Neural cell (in vitro differentiated cells): ENCODE measurements around the gene HSD3B7. TPM values are rescaled to one million over a fixed set of nuclear protein-coding genes. Genes with fewer than 3 reads are reported as not detected.

Source experiments
- H2AFZ ChIP-seq: fragments of 200-600, 300-800 bp; sonication (generic), shearing (Covaris generic); 2 replicates; pipeline ENCODE4 v1.6.0; 2014; ENCODE audit warnings: low read depth, mild to moderate bottlenecking, antibody characterized with exemption, low read length, moderate library complexity
- H3F3A ChIP-seq: fragments of 200-600 bp; shearing (Covaris generic); 2 replicates; pipeline ENCODE4 v1.6.1; 2016; ENCODE audit warnings: mild to moderate bottlenecking, moderate library complexity, mixed read lengths, antibody characterized with exemption, low read length; ENCODE audit not compliant: insufficient read depth, poor library complexity, severe bottlenecking
- H3K27ac ChIP-seq: fragments of 200-600, 300-800 bp; sonication (generic), shearing (Covaris generic); 2 replicates; pipeline ENCODE4 v1.5.1; 2014; ENCODE audit warnings: mild to moderate bottlenecking, low read length, moderate library complexity
- H3K27me3 ChIP-seq: fragments of 300-800, 200-600 bp; sonication (generic), shearing (Covaris generic); 2 replicates; pipeline ENCODE4 v1.6.0; 2014; ENCODE audit warnings: mild to moderate bottlenecking, low read depth, low read length, moderate library complexity; ENCODE audit not compliant: insufficient read depth
- H3K36me3 ChIP-seq: fragments of 300-800, 200-600 bp; sonication (generic), shearing (Covaris generic); 2 replicates; pipeline ENCODE4 v1.5.1; 2014; ENCODE audit warnings: mild to moderate bottlenecking, antibody characterized with exemption, low read length, moderate library complexity; ENCODE audit not compliant: insufficient read depth
- H3K4me2 ChIP-seq: fragments of 300-800, 200-600 bp; sonication (generic), shearing (Covaris generic); 2 replicates; pipeline ENCODE4 v1.6.0; 2014; ENCODE audit warnings: mild to moderate bottlenecking, low read length
- H3K4me3 ChIP-seq: fragments of 300-800, 200-600 bp; sonication (generic), shearing (Covaris generic); 2 replicates; pipeline ENCODE4 v1.5.1; 2014; ENCODE audit warnings: mild to moderate bottlenecking, low read length, moderate library complexity
- H3K79me2 ChIP-seq: fragments of 200-600 bp; shearing (Covaris generic); replicated peaks from 2 replicates; pipeline ENCODE4 v1.6.0; 2014; ENCODE audit warnings: mild to moderate bottlenecking, low read length, moderate library complexity; ENCODE audit not compliant: insufficient read depth
- H3K9ac ChIP-seq: fragments of 300-800, 200-600 bp; sonication (generic), shearing (Covaris generic); 2 replicates; pipeline ENCODE4 v1.6.1; 2016; ENCODE audit warnings: mild to moderate bottlenecking, low read length, mixed read lengths
- H3K9me2 ChIP-seq: fragments of 200-600 bp; shearing (Covaris generic); 2 replicates; pipeline ENCODE4 v1.6.1; 2016; ENCODE audit warnings: mild to moderate bottlenecking, low read length, mixed read lengths; ENCODE audit not compliant: insufficient read depth
- H3K9me3 ChIP-seq: fragments of 200-600, 300-800 bp; sonication (generic), shearing (Covaris generic); 2 replicates; pipeline ENCODE4 v1.6.1; 2016; ENCODE audit warnings: mild to moderate bottlenecking, mixed run types, low read length, moderate library complexity, mixed read lengths
- H4K20me1 ChIP-seq: fragments of 200-600 bp; shearing (Covaris generic); 2 replicates; pipeline ENCODE4 v1.6.1; 2016; ENCODE audit warnings: mild to moderate bottlenecking, mixed run types; ENCODE audit not compliant: insufficient read depth
- CTCF ChIP-seq: fragments of 450-650 bp; IDR thresholded peaks from 2 replicates; pipeline ENCODE4 v1.5.1; 2014; ENCODE audit warnings: antibody characterized with exemption, mild to moderate bottlenecking, moderate library complexity; ENCODE audit not compliant: poor library complexity, severe bottlenecking
- EP300 ChIP-seq: fragments of 450-650 bp; conservative IDR thresholded peaks from 2 replicates; pipeline ENCODE4 v1.6.1; 2014; ENCODE audit warnings: antibody characterized with exemption, mild to moderate bottlenecking, moderate library complexity; ENCODE audit not compliant: poor library complexity, severe bottlenecking
- EZH2 ChIP-seq: fragments of 200-600, 300-800 bp; shearing (Covaris generic), sonication (generic); IDR thresholded peaks from 2 replicates; pipeline ENCODE4 v1.6.1; 2014; ENCODE audit warnings: antibody characterized with exemption, low read length, borderline replicate concordance, mild to moderate bottlenecking; ENCODE audit not compliant: insufficient read depth, poor library complexity, severe bottlenecking
- MXI1 ChIP-seq: fragments of 450-650 bp; conservative IDR thresholded peaks from 2 replicates; pipeline ENCODE4 v1.6.1; 2014; ENCODE audit warnings: antibody characterized with exemption, mild to moderate bottlenecking; ENCODE audit not compliant: poor library complexity, severe bottlenecking
- POLR2AphosphoS5 ChIP-seq: IDR thresholded peaks from 2 replicates; pipeline ENCODE4 v1.6.1; 2012
- RAD21 ChIP-seq: fragments of 450-650 bp; conservative IDR thresholded peaks from 2 replicates; pipeline ENCODE4 v1.6.1; 2014; ENCODE audit warnings: antibody characterized with exemption, mild to moderate bottlenecking, moderate library complexity
- SMC3 ChIP-seq: fragments of 450-650 bp; conservative IDR thresholded peaks from 2 replicates; pipeline ENCODE4 v1.6.1; 2014; ENCODE audit warnings: antibody characterized with exemption, mild to moderate bottlenecking, moderate library complexity; ENCODE audit not compliant: poor library complexity
- TAF1 ChIP-seq: IDR thresholded peaks from 2 replicates; pipeline ENCODE4 v1.6.1; 2012; ENCODE audit warnings: low read depth
- polyA plus RNA-seq: library from polyadenylated mRNA; depleted of rRNA; stranded (reverse); fragments of >200 nt; gene quantifications from 2 replicates; pipeline ENCODE4 v1.2.3, GENCODE V29; 2014
- TF ChIP-seq, protein P1 (sequence below): IDR thresholded peaks from 2 replicates; pipeline ENCODE4 v1.6.1; 2012; ENCODE audit warnings: borderline replicate concordance

Gene HSD3B7
- polyA plus RNA-seq, 1 donor from 2014 or later = 3.4 TPM

DNA sequence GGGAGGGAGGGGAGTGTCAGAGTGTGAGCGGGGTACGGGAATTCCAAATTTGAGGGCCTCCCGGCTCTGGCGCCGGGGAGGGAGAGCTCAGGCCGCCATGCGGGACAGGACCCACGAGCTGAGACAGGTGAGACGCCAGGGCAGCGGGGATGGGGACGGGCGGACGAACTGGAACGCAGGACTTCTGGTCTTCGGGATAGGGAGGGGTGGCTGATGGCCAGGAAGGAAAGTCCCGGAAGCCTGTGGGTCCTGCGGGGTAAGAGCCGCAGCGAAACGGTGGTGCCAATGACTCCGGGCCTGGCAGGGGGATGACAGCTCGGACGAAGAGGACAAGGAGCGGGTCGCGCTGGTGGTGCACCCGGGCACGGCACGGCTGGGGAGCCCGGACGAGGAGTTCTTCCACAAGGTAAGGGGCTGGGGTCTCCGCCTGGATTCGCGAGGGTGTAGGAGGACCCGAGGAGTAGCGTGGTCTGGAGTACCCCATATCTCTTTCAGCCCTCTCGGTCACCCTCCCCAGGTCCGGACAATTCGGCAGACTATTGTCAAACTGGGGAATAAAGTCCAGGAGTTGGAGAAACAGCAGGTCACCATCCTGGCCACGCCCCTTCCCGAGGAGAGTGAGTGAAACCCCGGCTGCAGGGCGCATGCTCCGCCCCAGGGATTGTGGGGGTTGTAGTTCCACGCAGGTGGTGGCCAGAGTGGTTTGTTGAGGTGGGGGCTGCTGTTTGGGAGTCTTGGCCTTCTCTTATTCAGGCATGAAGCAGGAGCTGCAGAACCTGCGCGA is 48.9 kb downstream of the HSD3B7 start:
- Histone ChIP-seq H2AFZ (peak overlapping the region; percentile 54), H3K79me2 (peaks cover 6% of the 10 kb centered on the region), H3K36me3 (no peaks in the 10 kb centered on the region), H3K9me3 (no peaks in the 10 kb centered on the region), H3K27ac (peak overlapping the region; percentile 95), H3K9me2 (no peaks in the 10 kb centered on the region), H3K4me3 (peak overlapping the region; percentile 93), H3K27me3 (no peaks in the 10 kb centered on the region), H3F3A (no peaks in the 10 kb centered on the region), H3K9ac (peak overlapping the region; percentile 93), H4K20me1 (no peaks in the 10 kb centered on the region), H3K4me2 (peak overlapping the region; percentile 16)
- TF ChIP-seq SMC3 (no peak), CTCF (no peak), EP300 (no peak), POLR2AphosphoS5 (no peak), RAD21 (peak; percentile 10), TAF1 (no peak), MXI1 (peak; percentile 65)
- TF ChIP-seq, protein P1, sequence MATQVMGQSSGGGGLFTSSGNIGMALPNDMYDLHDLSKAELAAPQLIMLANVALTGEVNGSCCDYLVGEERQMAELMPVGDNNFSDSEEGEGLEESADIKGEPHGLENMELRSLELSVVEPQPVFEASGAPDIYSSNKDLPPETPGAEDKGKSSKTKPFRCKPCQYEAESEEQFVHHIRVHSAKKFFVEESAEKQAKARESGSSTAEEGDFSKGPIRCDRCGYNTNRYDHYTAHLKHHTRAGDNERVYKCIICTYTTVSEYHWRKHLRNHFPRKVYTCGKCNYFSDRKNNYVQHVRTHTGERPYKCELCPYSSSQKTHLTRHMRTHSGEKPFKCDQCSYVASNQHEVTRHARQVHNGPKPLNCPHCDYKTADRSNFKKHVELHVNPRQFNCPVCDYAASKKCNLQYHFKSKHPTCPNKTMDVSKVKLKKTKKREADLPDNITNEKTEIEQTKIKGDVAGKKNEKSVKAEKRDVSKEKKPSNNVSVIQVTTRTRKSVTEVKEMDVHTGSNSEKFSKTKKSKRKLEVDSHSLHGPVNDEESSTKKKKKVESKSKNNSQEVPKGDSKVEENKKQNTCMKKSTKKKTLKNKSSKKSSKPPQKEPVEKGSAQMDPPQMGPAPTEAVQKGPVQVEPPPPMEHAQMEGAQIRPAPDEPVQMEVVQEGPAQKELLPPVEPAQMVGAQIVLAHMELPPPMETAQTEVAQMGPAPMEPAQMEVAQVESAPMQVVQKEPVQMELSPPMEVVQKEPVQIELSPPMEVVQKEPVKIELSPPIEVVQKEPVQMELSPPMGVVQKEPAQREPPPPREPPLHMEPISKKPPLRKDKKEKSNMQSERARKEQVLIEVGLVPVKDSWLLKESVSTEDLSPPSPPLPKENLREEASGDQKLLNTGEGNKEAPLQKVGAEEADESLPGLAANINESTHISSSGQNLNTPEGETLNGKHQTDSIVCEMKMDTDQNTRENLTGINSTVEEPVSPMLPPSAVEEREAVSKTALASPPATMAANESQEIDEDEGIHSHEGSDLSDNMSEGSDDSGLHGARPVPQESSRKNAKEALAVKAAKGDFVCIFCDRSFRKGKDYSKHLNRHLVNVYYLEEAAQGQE = peak; percentile 24

GRCh38 chr16:31036691-31037090 is 51.7 kb downstream of the HSD3B7 start:
- peaks cover 6% of the 10 kb centered on the region for H3K79me2 ChIP-seq

More at GRCh38 chr16:31036691-31037090, 51.7 kb downstream of the HSD3B7 start:
- H3K4me2 ChIP-seq = no peak overlapping the region
- H2AFZ ChIP-seq = no peak overlapping the region
- H3K9me2 ChIP-seq = no peaks in the 10 kb centered on the region
- H3F3A ChIP-seq = no peaks in the 10 kb centered on the region
- no peaks in the 10 kb centered on the region for H3K27me3 ChIP-seq
- no peak overlapping the region for H3K27ac ChIP-seq
- no peaks in the 10 kb centered on the region for H3K9me3 ChIP-seq
- H3K4me3 ChIP-seq = no peak overlapping the region
- no peak overlapping the region for H3K9ac ChIP-seq
- no peak for TF ChIP-seq MXI1
- TF ChIP-seq, protein P1 = no peak
- TF ChIP-seq TAF1 = no peak
- TF ChIP-seq EZH2 = no peak
- TF ChIP-seq EP300 = no peak
- no peak for TF ChIP-seq SMC3
- no peak for TF ChIP-seq CTCF
- no peak for TF ChIP-seq POLR2AphosphoS5
- H3K36me3 ChIP-seq = no peaks in the 10 kb centered on the region
- H4K20me1 ChIP-seq = no peaks in the 10 kb centered on the region
